ENCODE results near the gene BCL7C. TPM values are rescaled to one million over a fixed set of nuclear protein-coding genes. Genes with fewer than 3 reads are reported as not detected.
"Not testable (repeated sequence)": the region's sequence is repeated elsewhere in the genome, so short reads cannot be mapped to it uniquely, and the experiment has no call there.

BCL7C gene
- polyA plus RNA-seq, 1 donor (not counting 4 experiments of a cell fraction or from before 2014, with no cell fraction given) = 19.2 TPM

GRCh38 chr16:30941600-30942425 lies 47.9 kb upstream of the BCL7C start:
- FAIRE-seq = peak; percentile 74
- H3K9ac ChIP-seq (ENCODE audit: control insufficient read depth, extremely low read depth, insufficient read depth, low read length) = peak overlapping the region; percentile 25
- dilution Hi-C loops (cut with MboI; ENCODE audit: extremely low pct_ligation_motif_present, low sequenced_read_pairs) = no loop called here

DNA sequence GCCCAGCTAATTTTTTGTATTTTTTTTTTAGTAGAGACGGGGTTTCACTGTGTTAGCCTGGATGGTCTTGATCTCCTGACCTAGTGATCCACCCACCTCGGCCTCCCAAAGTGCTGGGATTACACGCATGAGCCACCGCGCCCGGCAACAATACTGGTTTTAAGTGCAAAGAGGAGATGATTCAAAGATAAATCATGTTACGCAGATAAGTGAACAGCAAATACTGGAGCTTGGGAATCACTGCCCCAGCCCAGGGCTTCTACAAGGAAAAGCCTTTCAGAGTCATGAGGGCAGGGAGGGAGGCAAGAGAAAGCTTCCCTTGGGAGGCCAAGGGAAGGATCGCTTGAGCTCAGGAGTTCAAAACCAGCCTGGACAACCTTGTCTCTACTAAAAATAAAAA lies 45.7 kb upstream of the BCL7C start:
- H3K4me2 ChIP-seq (ENCODE audit: control insufficient read depth, extremely low read depth, insufficient read depth, low read depth, low read length); H2AFZ ChIP-seq (ENCODE audit: control insufficient read depth, low read length); H3K4me3 ChIP-seq (ENCODE audit: control insufficient read depth in 2 of 3, extremely low read depth in 1 of 3, insufficient read depth in 2 of 3, low read depth in 1 of 3, low read length in 3 of 3); DNase-seq (ENCODE audit: low read depth, low spot score); FAIRE-seq; dilution Hi-C loops (cut with MboI; ENCODE audit: extremely low pct_ligation_motif_present, low sequenced_read_pairs); H3K27me3 ChIP-seq (ENCODE audit: control insufficient read depth, extremely low read depth, insufficient read depth, low read length); H4K20me1 ChIP-seq (ENCODE audit: control insufficient read depth, extremely low read depth, insufficient read depth, low read length); H3K9me3 ChIP-seq (ENCODE audit: control insufficient read depth, low read depth, low read length); H3K9me1 ChIP-seq (ENCODE audit: control insufficient read depth, extremely low read depth, insufficient read depth, low read length): not testable (repeated sequence)
- Histone ChIP-seq H3K79me2 (ENCODE audit: control insufficient read depth, insufficient read depth, low read length) (peaks cover 11% of the 10 kb centered on the region), H3K27ac (ENCODE audit: control insufficient read depth, insufficient read depth, low read length) (peak overlapping the region; percentile 83), H3K9ac (ENCODE audit: control insufficient read depth, extremely low read depth, insufficient read depth, low read length) (peak overlapping the region; percentile 55), H3K4me1 (ENCODE audit: control insufficient read depth, extremely low read depth, insufficient read depth, low read length) (peaks cover 24% of the 10 kb centered on the region), H3K36me3 (ENCODE audit: control insufficient read depth in 2 of 2, extremely low read depth in 1 of 2, insufficient read depth in 2 of 2, low read length in 2 of 2) (peaks cover 16 to 34% of the 10 kb centered on the region in 2 experiments)

More at GRCh38 chr16:30941600-30942425, 47.9 kb upstream of the BCL7C start:
- H2AFZ ChIP-seq (ENCODE audit: control insufficient read depth, low read length) = no peak overlapping the region
- no peak for DNase-seq (ENCODE audit: low read depth, low spot score)
- H3K27ac ChIP-seq (ENCODE audit: control insufficient read depth, insufficient read depth, low read length) = peak overlapping the region; percentile 83
- no peaks in the 10 kb centered on the region for H3K27me3 ChIP-seq (ENCODE audit: control insufficient read depth, extremely low read depth, insufficient read depth, low read length)
- peaks cover 24% of the 10 kb centered on the region for H3K4me1 ChIP-seq (ENCODE audit: control insufficient read depth, extremely low read depth, insufficient read depth, low read length)
- peaks cover 7% of the 10 kb centered on the region for H3K79me2 ChIP-seq (ENCODE audit: control insufficient read depth, insufficient read depth, low read length)
- peaks cover 17 to 26% of the 10 kb centered on the region in 2 experiments for H3K36me3 ChIP-seq (ENCODE audit: control insufficient read depth in 2 of 2, extremely low read depth in 1 of 2, insufficient read depth in 2 of 2, low read length in 2 of 2)
- H3K4me3 ChIP-seq (ENCODE audit: control insufficient read depth in 2 of 3, extremely low read depth in 1 of 3, insufficient read depth in 2 of 3, low read depth in 1 of 3, low read length in 3 of 3) = no peak overlapping the region
- H3K9me1 ChIP-seq (ENCODE audit: control insufficient read depth, extremely low read depth, insufficient read depth, low read length) = no peaks in the 10 kb centered on the region
- TF ChIP-seq EZH2 (IDR thresholded peaks at IDR 0.05; ENCODE audit: low read length) = no peak
- TF ChIP-seq, protein P1, sequence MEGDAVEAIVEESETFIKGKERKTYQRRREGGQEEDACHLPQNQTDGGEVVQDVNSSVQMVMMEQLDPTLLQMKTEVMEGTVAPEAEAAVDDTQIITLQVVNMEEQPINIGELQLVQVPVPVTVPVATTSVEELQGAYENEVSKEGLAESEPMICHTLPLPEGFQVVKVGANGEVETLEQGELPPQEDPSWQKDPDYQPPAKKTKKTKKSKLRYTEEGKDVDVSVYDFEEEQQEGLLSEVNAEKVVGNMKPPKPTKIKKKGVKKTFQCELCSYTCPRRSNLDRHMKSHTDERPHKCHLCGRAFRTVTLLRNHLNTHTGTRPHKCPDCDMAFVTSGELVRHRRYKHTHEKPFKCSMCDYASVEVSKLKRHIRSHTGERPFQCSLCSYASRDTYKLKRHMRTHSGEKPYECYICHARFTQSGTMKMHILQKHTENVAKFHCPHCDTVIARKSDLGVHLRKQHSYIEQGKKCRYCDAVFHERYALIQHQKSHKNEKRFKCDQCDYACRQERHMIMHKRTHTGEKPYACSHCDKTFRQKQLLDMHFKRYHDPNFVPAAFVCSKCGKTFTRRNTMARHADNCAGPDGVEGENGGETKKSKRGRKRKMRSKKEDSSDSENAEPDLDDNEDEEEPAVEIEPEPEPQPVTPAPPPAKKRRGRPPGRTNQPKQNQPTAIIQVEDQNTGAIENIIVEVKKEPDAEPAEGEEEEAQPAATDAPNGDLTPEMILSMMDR (optimal IDR thresholded peaks at IDR 0.05 in 1 of 3, IDR thresholded peaks at IDR 0.05 in 1 of 3, conservative IDR thresholded peaks at IDR 0.05 in 1 of 3; ENCODE audit: extremely low read depth in 1 of 3, insufficient read depth in 2 of 3, low read length in 3 of 3) = peak; percentile 87 to 98 (median 92)
- no peak overlapping the region for H3K4me2 ChIP-seq (ENCODE audit: control insufficient read depth, extremely low read depth, insufficient read depth, low read depth, low read length)
- no peaks in the 10 kb centered on the region for H3K9me3 ChIP-seq (ENCODE audit: control insufficient read depth, low read depth, low read length)
- H4K20me1 ChIP-seq (ENCODE audit: control insufficient read depth, extremely low read depth, insufficient read depth, low read length) = no peaks in the 10 kb centered on the region
